ENCODE results near the gene MYL7.

DNA sequence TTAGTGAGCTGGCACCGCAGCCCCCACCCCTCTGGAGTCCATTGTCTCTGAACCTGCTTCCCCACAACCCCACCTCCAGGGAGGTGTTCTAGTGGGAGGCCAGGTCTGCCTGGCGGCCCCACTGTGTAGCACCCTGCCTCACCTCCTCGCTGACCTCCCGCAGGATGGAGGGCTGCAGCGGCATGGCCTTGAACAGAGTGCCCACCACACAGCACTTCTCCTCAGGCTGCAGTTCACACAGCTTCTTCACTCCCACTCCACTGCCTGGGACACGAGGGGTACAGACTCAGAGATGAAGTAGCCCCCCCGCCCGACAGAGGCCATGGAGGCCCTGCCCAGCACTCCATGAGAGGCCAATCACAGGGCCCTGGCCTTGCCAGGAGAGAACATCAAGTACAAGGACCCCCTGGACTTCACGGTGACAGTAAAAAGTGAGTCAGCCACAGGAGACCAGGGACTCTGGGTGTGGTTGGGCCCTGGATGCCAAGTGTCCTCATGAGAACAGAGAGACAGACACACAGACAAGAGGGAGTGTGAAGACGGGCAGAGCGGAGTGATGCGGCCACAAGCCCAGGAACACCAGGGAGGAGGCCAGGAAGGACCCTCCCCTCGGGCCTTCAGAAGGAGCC lies 23.2 kb downstream of the MYL7 start:
- TF ChIP-seq, protein P1, sequence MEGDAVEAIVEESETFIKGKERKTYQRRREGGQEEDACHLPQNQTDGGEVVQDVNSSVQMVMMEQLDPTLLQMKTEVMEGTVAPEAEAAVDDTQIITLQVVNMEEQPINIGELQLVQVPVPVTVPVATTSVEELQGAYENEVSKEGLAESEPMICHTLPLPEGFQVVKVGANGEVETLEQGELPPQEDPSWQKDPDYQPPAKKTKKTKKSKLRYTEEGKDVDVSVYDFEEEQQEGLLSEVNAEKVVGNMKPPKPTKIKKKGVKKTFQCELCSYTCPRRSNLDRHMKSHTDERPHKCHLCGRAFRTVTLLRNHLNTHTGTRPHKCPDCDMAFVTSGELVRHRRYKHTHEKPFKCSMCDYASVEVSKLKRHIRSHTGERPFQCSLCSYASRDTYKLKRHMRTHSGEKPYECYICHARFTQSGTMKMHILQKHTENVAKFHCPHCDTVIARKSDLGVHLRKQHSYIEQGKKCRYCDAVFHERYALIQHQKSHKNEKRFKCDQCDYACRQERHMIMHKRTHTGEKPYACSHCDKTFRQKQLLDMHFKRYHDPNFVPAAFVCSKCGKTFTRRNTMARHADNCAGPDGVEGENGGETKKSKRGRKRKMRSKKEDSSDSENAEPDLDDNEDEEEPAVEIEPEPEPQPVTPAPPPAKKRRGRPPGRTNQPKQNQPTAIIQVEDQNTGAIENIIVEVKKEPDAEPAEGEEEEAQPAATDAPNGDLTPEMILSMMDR (conservative IDR thresholded peaks at IDR 0.05 in 1 of 2, IDR thresholded peaks at IDR 0.05 in 1 of 2; ENCODE audit: extremely low read depth in 1 of 2, insufficient read depth in 1 of 2, low read depth in 1 of 2, low read length in 2 of 2), result no peak
- TF ChIP-seq EZH2 (IDR thresholded peaks at IDR 0.05; ENCODE audit: borderline replicate concordance, low read length), result no peak

All from mammary epithelial cell (primary cell).